Midbrain (tissue), 1 donor: ENCODE results near the gene BMF.

Source experiments
- DNase-seq: peaks from one replicate; lab custom pipeline; 2025; lab: John Stamatoyannopoulos, UW

BMF gene

GRCh38 chr15:40103864-40104271, 4.8 kb downstream of the BMF start:
- DNase-seq, result no peak

GRCh38 chr15:40102897-40103858, 5.5 kb downstream of the BMF start:
- peak; percentile 86 for DNase-seq

GRCh38 chr15:40100947-40101905, 7.5 kb downstream of the BMF start:
- no peak for DNase-seq

DNA sequence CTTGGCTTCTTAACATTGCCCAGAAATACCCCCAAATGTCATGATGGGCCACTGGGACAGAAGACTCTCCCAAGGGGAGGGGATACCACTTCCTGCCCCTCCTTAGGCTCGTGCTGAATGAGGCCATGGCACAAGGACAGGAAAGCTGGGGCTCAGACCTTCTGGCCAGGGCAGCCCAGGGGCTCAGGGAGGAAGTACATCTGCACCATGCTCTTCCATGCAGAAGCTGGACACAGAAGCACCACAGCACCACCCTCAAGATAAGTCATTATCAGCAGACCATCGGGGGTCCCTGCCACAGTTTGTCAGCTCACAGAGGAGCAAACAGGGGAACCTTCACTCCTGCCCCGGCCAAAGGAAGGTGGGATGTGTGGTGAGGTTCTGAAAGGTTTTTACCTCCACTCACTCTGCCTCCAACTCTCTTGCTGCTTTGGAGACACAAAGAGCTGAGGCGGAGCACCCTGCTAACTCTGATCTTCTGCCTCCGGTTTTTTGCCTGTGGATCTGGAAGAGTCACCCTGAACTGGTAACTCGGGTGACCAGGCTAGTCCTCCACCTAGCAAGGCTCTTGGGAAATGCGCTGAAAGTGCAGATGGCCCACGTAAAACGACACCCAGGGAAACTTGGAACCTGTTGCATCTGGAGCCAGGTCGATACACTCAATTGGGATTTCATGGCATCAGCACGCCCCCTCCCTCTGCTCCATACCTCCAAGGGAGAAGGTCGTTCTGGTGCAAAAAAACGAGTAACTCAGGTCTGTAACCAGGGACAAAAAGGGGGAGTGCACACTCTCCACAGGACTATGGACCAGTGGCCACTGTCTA, 8.3 kb downstream of the BMF start:
- DNase-seq, result no peak

DNA sequence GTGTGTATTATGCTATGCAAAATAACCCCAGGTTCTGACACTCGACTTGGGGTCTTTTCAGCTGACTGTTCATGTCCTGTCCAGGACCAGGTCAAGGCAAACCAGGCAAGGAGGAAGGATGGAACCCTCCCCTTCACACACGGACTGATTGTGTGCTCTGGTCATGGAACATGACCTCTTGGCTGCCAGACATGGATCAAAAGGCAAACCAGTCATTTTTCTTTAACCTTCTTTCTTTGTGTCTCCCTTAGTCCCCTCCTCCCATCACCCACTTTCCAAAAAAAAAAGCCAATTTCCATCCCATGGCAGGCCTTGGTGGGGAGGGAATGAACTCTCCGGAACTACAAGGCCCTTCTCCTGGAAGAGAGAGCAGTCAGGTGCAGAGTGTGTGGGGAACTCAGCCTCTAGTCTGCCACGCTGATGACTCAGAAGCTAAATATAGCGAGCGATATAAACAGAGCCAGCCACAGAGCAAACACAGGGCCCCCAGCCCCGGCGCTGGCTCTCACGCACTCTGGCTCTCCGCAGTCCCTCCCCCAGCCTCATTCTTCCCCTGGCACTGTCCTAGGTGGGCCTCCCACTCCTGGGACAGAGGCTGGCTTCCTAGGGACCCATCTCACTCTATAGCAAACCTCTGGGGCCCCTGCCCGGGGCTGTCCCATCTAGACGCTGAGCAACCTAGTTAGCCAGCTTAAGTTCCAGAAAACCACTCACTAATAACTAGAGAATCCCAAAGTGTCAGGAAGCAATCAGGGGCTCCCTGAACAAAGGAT, 10.0 kb downstream of the BMF start:
- peak; percentile 27 for DNase-seq

DNA sequence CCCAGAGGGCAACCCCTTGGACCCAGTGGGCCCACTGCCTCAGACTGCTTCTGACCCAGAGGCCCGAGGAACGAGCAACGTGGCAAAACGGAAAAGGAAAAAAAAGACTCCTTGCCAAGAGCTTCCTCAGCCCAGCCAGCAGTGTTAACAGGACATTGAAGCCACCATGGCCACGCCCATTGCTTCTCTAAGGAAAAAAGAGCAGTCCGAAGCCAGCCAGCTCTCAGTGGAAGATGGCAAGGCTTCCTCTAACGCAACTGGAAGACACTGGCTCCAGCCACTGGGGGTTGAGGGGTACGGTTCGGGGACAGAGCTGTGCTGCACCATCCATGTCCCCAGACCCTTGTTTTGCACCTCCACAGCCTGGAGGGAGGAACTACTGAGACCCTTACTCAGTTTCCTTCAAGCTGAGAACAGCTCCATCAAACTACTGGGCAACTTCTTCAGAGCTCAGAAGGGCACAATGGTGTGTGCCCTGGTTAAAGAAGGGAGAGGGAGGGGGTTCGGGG, 10.7 kb downstream of the BMF start:
- DNase-seq, result no peak

DNA sequence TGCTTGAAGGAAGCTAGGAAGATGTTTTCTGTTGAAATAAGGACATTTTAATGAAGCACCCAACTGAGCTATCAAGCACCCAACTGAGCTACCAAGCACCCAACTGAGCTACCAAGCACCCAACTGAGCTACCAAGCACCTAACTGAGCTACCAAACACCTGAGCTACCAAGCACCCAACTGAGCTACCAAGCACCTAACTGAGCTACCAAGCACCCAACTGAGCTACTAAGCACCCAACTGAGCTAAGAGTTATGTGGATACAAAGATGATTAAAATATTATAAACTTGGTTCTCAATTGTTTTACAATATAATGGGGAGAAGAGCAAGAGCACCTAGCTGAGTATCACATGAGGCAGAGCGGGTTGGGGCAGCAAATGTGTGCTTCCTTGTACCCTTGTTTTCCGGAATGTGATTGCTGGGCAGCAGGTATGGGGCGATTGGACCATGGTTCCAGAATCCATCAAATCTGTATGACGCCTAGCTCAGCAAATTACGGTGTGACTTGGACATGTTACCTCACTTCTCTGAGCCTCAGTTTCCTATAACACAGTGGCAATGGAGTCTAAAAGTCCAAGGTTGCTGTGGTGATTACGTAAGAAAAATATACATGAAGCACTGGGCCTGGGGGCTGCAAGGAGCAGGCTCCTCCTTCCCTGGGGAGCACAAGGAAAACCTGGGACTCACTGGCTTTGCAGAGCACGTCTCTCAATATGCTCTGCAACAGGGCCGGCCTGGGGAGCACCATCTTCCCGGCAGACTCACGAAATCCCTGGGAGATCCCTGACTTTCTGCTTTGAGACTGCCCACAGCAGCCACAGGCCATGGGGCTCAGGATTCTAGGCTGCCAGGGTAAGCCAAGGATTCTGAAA, 11.3 kb downstream of the BMF start:
- no peak for DNase-seq

GRCh38 chr15:40096094-40096891, 12.4 kb downstream of the BMF start:
- DNase-seq, result no peak

DNA sequence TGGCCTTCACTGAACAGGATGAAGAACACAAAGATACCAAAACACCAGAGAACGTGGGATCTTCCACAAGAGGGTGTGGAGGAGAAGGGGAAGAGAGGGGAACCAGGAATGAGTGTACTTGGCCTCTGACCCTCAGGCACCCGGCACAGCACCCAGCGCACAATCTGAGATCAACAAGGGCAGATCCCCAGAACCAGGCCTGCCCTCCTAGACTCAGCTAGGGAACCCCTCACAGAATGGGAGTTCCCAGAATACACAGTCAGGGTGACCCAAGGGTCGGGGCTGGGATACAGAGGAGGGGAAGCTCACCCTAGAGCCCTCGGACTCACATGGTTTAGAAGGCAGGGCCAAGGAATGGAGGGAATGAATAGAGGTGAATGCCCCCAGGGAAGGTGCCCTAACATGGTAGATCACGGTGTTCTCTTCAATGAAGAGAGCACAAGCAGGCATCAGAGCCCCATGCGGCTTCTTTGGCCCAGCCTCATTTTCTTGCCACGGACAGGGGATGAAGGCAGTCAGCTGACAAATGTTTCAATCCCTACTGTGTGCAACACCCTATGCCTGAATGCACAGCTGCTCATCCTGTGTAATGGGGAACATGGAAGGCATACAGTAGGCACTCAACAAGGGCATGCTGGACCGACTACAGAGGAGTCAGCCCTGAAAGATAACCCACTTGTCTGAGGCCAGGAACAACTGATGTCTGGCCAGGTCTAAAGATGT, 13.1 kb downstream of the BMF start:
- no peak for DNase-seq

- no peak for DNase-seq
These were observed 14.5 kb downstream of the BMF start for GRCh38 chr15:40094156-40094555.

DNA sequence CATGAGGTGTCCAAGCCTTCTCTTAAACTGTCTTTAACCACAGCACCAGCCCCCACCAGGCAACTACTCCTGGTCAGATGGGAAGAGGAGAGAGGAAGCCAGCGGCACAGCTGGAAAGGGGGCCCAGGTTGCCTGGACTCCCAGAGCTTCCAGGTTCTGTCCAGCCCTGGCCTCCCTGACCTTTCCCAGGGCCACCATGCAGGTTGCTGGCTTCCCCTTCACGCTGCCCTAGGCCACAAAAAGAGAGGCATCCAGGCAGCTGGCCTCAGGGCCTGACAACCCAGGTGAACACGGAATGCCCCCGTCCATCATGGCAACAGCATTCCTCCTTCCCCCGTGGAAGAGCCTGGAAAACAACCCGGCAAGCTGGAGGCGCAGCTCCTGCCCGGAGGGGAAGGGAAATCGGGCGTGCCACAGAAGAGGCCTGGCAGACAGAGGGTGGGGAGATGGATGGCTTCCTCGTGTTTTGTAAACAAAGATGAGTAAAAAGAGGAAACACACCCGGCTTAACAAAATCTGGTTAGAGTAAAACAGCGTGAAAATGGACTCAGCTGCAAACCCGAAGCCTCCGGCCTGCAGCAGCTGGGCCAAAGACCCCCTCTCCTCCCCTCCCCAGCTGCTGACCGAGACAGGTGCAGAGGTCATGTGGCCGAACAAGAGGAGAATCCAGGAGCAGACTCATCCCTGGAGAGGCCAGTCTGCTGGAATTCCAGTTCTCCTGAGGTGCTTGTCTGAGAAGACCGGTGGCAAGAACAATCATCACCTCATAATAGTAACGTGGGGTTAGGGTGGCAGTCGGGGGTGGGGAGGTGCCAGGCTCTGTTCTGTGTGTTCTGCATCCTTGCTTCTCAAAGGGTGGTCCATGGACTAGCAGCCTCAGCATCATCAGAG, 15.5 kb downstream of the BMF start:
- no peak for DNase-seq

DNA sequence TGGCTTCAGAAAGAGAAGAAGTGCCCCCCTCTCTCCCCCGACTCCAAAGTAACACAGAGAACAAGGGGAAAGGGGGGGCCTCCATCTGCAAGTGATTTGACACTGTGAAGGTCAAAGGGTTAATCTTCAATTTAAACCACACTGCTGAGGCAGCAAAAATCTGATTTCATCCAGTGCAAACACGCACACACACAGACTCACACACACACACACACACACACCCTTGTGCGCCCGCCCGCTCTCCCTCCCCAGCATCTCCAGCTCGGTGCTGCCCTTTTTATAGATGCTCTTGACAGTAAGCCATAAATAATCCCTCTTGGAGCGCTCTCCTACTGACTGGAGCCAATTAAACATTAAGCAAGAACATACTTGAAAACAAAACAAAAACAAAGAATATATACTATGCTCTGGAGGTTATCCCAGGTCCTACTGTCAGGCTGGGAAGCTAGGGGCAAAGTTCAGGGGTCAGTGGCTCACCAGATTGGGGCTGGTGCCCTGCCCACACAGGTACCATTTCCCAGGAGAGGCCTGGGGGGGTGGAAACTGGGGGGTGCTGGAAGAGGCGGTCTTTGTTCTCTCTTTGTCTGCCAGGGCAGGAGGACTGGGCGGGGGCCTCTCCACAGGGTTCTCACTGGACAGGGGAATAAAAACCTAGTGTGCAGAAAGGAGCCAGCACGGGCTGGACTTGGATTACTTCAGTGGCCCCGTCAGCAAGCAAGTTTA, 16.3 kb downstream of the BMF start:
- no peak for DNase-seq

DNA sequence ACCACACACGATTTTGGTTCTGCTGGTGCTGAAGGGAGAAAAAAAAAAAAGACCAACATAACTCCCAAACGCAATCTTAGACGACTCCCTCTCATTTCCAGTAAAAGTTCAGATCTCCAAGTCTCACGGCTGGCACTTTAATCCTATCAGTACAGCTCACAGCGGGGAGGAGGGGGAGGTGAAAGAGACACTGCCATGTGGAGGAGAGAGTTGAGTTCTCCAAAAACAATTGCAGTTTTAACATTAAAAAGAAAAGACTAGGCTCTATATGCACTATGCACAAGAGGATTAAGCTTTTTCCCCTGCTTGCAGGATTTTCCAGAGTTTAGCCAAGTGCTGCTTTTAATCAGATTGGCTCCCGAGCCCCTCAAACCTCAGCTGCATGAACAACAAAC, 16.8 kb downstream of the BMF start:
- no peak for DNase-seq

DNA sequence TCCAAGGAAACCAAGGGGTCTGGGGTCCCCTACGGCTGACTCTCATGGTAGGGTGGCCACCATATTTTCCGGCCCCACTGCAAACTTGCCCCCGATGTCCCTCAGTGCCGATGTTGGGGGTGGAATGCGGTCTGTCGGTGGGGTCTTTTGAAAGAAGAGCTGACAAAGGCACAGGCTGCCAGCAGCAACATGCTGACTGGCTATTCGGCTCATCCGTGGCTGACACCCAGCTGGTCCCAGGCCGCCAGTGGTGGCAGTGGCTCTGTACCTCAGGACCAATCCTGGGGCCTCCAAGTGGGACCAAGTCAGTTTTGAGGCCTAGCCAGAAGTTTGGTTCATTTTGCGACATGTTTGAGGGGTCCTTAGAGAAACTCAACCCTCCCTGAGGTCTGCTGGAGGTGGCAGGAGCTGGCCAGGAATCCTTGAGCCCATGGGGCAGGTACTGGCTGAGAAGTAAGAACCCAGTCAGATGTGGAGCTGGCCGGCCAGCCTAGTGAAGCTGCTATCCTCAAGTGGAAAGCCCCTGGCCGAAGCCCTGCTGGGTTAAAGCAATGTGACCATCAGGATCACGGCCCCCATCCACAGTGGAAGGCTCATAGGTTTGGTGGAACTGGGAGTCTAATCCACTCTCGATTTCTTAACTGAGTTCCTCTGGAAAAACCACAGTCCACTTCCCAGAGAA, 17.8 kb downstream of the BMF start:
- no peak for DNase-seq

DNA sequence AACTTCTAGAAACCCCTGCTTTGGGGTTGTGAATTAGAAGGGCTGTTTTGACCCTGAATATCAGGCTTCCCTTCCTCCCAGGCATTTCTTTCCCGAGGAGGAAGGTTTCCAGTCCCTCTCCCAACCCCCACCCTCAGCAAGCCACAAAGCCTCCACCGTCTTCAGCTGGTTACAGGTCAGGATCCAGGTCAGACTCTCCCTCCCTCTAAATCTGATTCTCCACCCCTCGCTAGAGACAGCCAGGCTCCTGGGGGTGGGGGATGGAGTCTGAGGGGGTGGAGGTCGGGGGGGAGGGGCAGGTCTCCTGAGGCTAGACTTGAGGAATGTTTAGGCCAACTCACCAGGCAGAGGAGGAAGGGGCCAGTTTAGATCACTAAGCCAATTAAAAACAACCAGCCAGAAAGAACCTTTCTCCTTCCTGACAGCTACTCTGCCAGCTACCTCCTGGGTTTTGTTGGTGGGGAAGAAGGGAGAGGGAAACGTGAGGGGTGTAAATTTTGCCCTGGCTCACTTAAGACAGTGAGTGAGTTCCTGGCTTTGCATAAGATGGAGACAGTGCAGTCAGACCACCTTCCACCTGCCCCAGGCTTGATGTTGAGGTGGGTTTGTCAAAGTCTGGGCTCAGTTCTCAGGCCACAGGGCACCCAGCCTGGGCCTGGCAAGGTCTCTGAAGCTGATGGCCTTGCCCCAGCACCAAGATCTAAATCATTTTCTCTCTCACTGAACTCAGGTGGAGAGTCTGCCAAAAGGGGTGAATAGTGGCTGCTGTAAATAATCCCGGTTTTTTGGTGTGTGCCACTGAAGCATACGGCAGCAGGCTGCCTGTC, 19.5 kb downstream of the BMF start:
- no peak for DNase-seq
